RWPE2 (cell line): ENCODE results near the gene SH3TC2.
A peak's percentile ranks its signal among the peaks of the same experiment; 100 is the strongest.

Source experiments
- ATAC-seq: fragments of 200-7000 bp; cut with Tn5 transposase; 3 replicates; pipeline ENCODE4 v1.9.1; 2021; ENCODE audit warnings: low read depth
- DNase-seq: peaks from one replicate; pipeline ENCODE4 v3.0.0-alpha.2; 2020; ENCODE audit warnings: low spot score
- H3K27ac ChIP-seq: fragments of 450-650 bp; 2 replicates; pipeline ENCODE4 v1.5.1; 2017; ENCODE audit warnings: mild to moderate bottlenecking; ENCODE audit not compliant: poor library complexity, severe bottlenecking
- H3K27me3 ChIP-seq: fragments of 250-450 bp; sonication (Bioruptor Pico); 2 replicates; pipeline ENCODE4 v1.5.1; 2021; ENCODE audit warnings: mild to moderate bottlenecking, moderate library complexity; ENCODE audit not compliant: insufficient read depth, poor library complexity, severe bottlenecking
- H3K36me3 ChIP-seq: fragments of 250-450 bp; sonication (Bioruptor Pico); 2 replicates; pipeline ENCODE4 v1.5.1; 2020; ENCODE audit warnings: low read depth, mild to moderate bottlenecking, moderate library complexity
- H3K4me1 ChIP-seq: fragments of 250-450 bp; sonication (Bioruptor Pico); 2 replicates; pipeline ENCODE4 v1.5.1; 2021; ENCODE audit warnings: mild to moderate bottlenecking, moderate library complexity; ENCODE audit not compliant: insufficient read depth, poor library complexity, severe bottlenecking
- H3K4me3 ChIP-seq: fragments of 250-450 bp; sonication (Bioruptor Pico); 2 replicates; pipeline ENCODE4 v1.5.1; 2021; ENCODE audit warnings: mild to moderate bottlenecking, moderate library complexity; ENCODE audit not compliant: severe bottlenecking
- H3K9me3 ChIP-seq: fragments of 250-450 bp; sonication (Bioruptor Pico); 2 replicates; pipeline ENCODE4 v1.5.1; 2021; ENCODE audit warnings: mild to moderate bottlenecking, moderate library complexity; ENCODE audit not compliant: severe bottlenecking
- CTCF ChIP-seq: fragments of 450-650 bp; IDR thresholded peaks from one replicate; pipeline ENCODE4 v1.5.1; 2017; ENCODE audit warnings: mild to moderate bottlenecking, moderate library complexity; ENCODE audit not compliant: poor library complexity, severe bottlenecking

SH3TC2 gene

GRCh38 chr5:148976569-148977381 is 86.1 kb downstream of the SH3TC2 start:
- Histone ChIP-seq H3K27ac (peak overlapping the region; percentile 94), H3K36me3 (no peaks in the 10 kb centered on the region), H3K4me1 (peaks cover 68% of the 10 kb centered on the region), H3K9me3 (no peaks in the 10 kb centered on the region), H3K27me3 (no peaks in the 10 kb centered on the region), H3K4me3 (no peak overlapping the region)
- DNase-seq: no peak
- ATAC-seq: no peak
- TF ChIP-seq CTCF: no peak

GRCh38 chr5:148974642-148975327 is 88.1 kb downstream of the SH3TC2 start:
- Histone ChIP-seq H3K9me3 (no peaks in the 10 kb centered on the region), H3K36me3 (no peaks in the 10 kb centered on the region), H3K27me3 (no peaks in the 10 kb centered on the region), H3K4me1 (peaks cover 74% of the 10 kb centered on the region), H3K4me3 (no peak overlapping the region), H3K27ac (peak overlapping the region; percentile 94)
- DNase-seq: no peak
- no peak for TF ChIP-seq CTCF
- no peak for ATAC-seq

- H3K27me3 ChIP-seq: no peaks in the 10 kb centered on the region
- DNase-seq (no peak), ATAC-seq (peak; percentile 4)
- H3K4me1 ChIP-seq: peaks cover 61% of the 10 kb centered on the region
- no peak overlapping the region for H3K4me3 ChIP-seq
- no peak for TF ChIP-seq CTCF
- no peaks in the 10 kb centered on the region for H3K36me3 ChIP-seq
- no peaks in the 10 kb centered on the region for H3K9me3 ChIP-seq
- H3K27ac ChIP-seq: peak overlapping the region; percentile 94
Observed at GRCh38 chr5:148973455-148973854, 89.4 kb downstream of the SH3TC2 start.

GRCh38 chr5:148972974-148973374 is 89.9 kb downstream of the SH3TC2 start:
- peaks cover 56% of the 10 kb centered on the region for H3K4me1 ChIP-seq
- H3K27ac ChIP-seq: peak overlapping the region; percentile 94
- DNase-seq: peak; percentile 83
- H3K36me3 ChIP-seq: no peaks in the 10 kb centered on the region
- H3K9me3 ChIP-seq: no peaks in the 10 kb centered on the region
- H3K4me3 ChIP-seq: no peak overlapping the region
- H3K27me3 ChIP-seq: no peaks in the 10 kb centered on the region
- peak; percentile 93 for ATAC-seq
- no peak for TF ChIP-seq CTCF

GRCh38 chr5:148972396-148972795 is 90.5 kb downstream of the SH3TC2 start:
- Histone ChIP-seq H3K4me3 (no peak overlapping the region), H3K27ac (peak overlapping the region; percentile 94), H3K27me3 (no peaks in the 10 kb centered on the region), H3K36me3 (no peaks in the 10 kb centered on the region), H3K9me3 (no peaks in the 10 kb centered on the region), H3K4me1 (peaks cover 50% of the 10 kb centered on the region)
- ATAC-seq: no peak
- TF ChIP-seq CTCF: no peak
- DNase-seq: no peak
